Measurements from ENCODE around the gene TCF4. TPM values are rescaled to one million over a fixed set of nuclear protein-coding genes. Genes with fewer than 3 reads are reported as not detected.

The TCF4 gene
- total and polyA plus RNA-seq, 4 donors, result 4.3 to 15.3 (median 11.5) TPM

GRCh38 chr18:55380589-55380988 lies 207.4 kb downstream of the TCF4 start:
- DNase-seq (ENCODE audit: low spot score), result no peak
- 93% methylated on average over 7 of the region's 7 CpGs for WGBS
- peaks cover 0 to 9% (median 0%) of the 10 kb centered on the region in 4 donors for H3K9me3 ChIP-seq (ENCODE audit: control insufficient read depth in 4 of 4, low read length in 3 of 4)
- H3K9ac ChIP-seq (ENCODE audit: low read depth in 1 of 2, low read length in 2 of 2), result no peak overlapping the region
- H3K27ac ChIP-seq (ENCODE audit: low read depth in 1 of 2, low read length in 2 of 2), result no peak overlapping the region
- TF ChIP-seq RAD21 (IDR thresholded peaks at IDR 0.05), result no peak
- TF ChIP-seq YY1 (IDR thresholded peaks at IDR 0.05), result no peak
- no peak for TF ChIP-seq TAF1 (conservative IDR thresholded peaks at IDR 0.05)
- TF ChIP-seq JUND (IDR thresholded peaks at IDR 0.05), result no peak
- TF ChIP-seq HNF4G (IDR thresholded peaks at IDR 0.05), result no peak
- no peak for TF ChIP-seq HNF4A (conservative IDR thresholded peaks at IDR 0.05)
- TF ChIP-seq MAX (IDR thresholded peaks at IDR 0.05), result no peak
- TF ChIP-seq EGR1 (IDR thresholded peaks at IDR 0.05; ENCODE audit: low read depth in 2 of 2), result no peak
- no peak for TF ChIP-seq FOXA2 (IDR thresholded peaks at IDR 0.05)
- TF ChIP-seq ATF3 (IDR thresholded peaks at IDR 0.05), result no peak
- no peaks in the 10 kb centered on the region for H3K4me1 ChIP-seq (ENCODE audit: control insufficient read depth in 4 of 4, insufficient read depth in 4 of 4, low read length in 3 of 4)
- H3K4me3 ChIP-seq (ENCODE audit: low read depth in 1 of 3, low read length in 3 of 3), result no peak overlapping the region
- no peaks in the 10 kb centered on the region for H3K27me3 ChIP-seq (ENCODE audit: control insufficient read depth in 4 of 4, insufficient read depth in 4 of 4, low read length in 3 of 4)
- no peaks in the 10 kb centered on the region for H3K36me3 ChIP-seq (ENCODE audit: control insufficient read depth in 4 of 4, insufficient read depth in 3 of 4, low read depth in 1 of 4, low read length in 3 of 4)

GRCh38 chr18:55376387-55376786 lies 211.6 kb downstream of the TCF4 start:
- Histone ChIP-seq H3K27me3 (ENCODE audit: control insufficient read depth in 4 of 4, insufficient read depth in 4 of 4, low read length in 3 of 4) (no peaks in the 10 kb centered on the region), H3K9me3 (ENCODE audit: control insufficient read depth in 4 of 4, low read length in 3 of 4) (peaks cover 0 to 2% (median 0%) of the 10 kb centered on the region in 4 donors), H3K4me1 (ENCODE audit: control insufficient read depth in 4 of 4, insufficient read depth in 4 of 4, low read length in 3 of 4) (no peaks in the 10 kb centered on the region), H3K9ac (ENCODE audit: low read depth in 1 of 2, low read length in 2 of 2) (no peak overlapping the region), H3K4me3 (ENCODE audit: low read depth in 1 of 3, low read length in 3 of 3) (no peak overlapping the region), H3K36me3 (ENCODE audit: control insufficient read depth in 4 of 4, insufficient read depth in 3 of 4, low read depth in 1 of 4, low read length in 3 of 4) (no peaks in the 10 kb centered on the region), H3K27ac (ENCODE audit: low read depth in 1 of 2, low read length in 2 of 2) (no peak overlapping the region)
- DNase-seq (ENCODE audit: low spot score), result no peak
- WGBS, result 89% methylated on average over 2 of the region's 2 CpGs
- TF ChIP-seq FOXA1 (IDR thresholded peaks at IDR 0.05) (no peak), FOXA2 (IDR thresholded peaks at IDR 0.05) (no peak), JUND (IDR thresholded peaks at IDR 0.05) (no peak), ZBTB33 (IDR thresholded peaks at IDR 0.05) (no peak)

GRCh38 chr18:55375930-55376329 lies 212.1 kb downstream of the TCF4 start:
- TF ChIP-seq JUND (IDR thresholded peaks at IDR 0.05), result no peak
- no peak for TF ChIP-seq HNF4G (IDR thresholded peaks at IDR 0.05)
- no peak for TF ChIP-seq HNF4A (conservative IDR thresholded peaks at IDR 0.05)
- TF ChIP-seq SP1 (IDR thresholded peaks at IDR 0.05), result no peak
- TF ChIP-seq GABPA (IDR thresholded peaks at IDR 0.05 in 1 of 2, conservative IDR thresholded peaks at IDR 0.05 in 1 of 2), result no peak
- TF ChIP-seq ZBTB33 (IDR thresholded peaks at IDR 0.05), result no peak
- no peak for TF ChIP-seq NR2F2 (IDR thresholded peaks at IDR 0.05)
- H3K36me3 ChIP-seq (ENCODE audit: control insufficient read depth in 4 of 4, insufficient read depth in 3 of 4, low read depth in 1 of 4, low read length in 3 of 4), result no peaks in the 10 kb centered on the region
- no peak overlapping the region for H3K4me3 ChIP-seq (ENCODE audit: low read depth in 1 of 3, low read length in 3 of 3)
- H3K4me1 ChIP-seq (ENCODE audit: control insufficient read depth in 4 of 4, insufficient read depth in 4 of 4, low read length in 3 of 4), result no peaks in the 10 kb centered on the region
- H3K9ac ChIP-seq (ENCODE audit: low read depth in 1 of 2, low read length in 2 of 2), result no peak overlapping the region
- H3K27ac ChIP-seq (ENCODE audit: low read depth in 1 of 2, low read length in 2 of 2), result no peak overlapping the region
- H3K27me3 ChIP-seq (ENCODE audit: control insufficient read depth in 4 of 4, insufficient read depth in 4 of 4, low read length in 3 of 4), result no peaks in the 10 kb centered on the region
- no peak for DNase-seq (ENCODE audit: low spot score)
- 97% methylated on average over 5 of the region's 5 CpGs for WGBS
- peaks cover 0 to 2% (median 0%) of the 10 kb centered on the region in 4 donors for H3K9me3 ChIP-seq (ENCODE audit: control insufficient read depth in 4 of 4, low read length in 3 of 4)
